Thyroid gland (tissue), 4 donors: Measurements from ENCODE around the gene TTC17. TPM values are rescaled to one million over a fixed set of nuclear protein-coding genes. Genes with fewer than 3 reads are reported as not detected.
"Not testable (repeated sequence)": the region's sequence is repeated elsewhere in the genome, so short reads cannot be mapped to it uniquely, and the experiment has no call there.

Experiments used
- DNase-seq, 2 donors: peaks; one replicate each; pipeline ENCODE4 v3.0.0-alpha.2; 2019
- H3K27ac ChIP-seq, 3 donors: fragments of 200-600 bp; sonication (generic); 1 replicate in 2 of 3; 2 replicates in 1 of 3; pipeline ENCODE4 v1.5.1; 2016 to 2019; ENCODE audit warnings: mild to moderate bottlenecking in 1 of 3, moderate library complexity in 1 of 3
- H3K27me3 ChIP-seq: fragments of 200-600 bp; sonication (generic); one replicate; pipeline ENCODE4 v1.5.1; 2019
- H3K36me3 ChIP-seq, 2 donors: fragments of 200-600 bp; sonication (generic); one replicate each; pipeline ENCODE4 v1.5.1; 2016 to 2019
- H3K4me1 ChIP-seq, 2 donors: fragments of 200-600 bp; sonication (generic); one replicate each; pipeline ENCODE4 v1.5.1; 2017 to 2019
- H3K4me3 ChIP-seq, 3 donors: fragments of 200-600 bp; sonication (generic); replicated peaks in 1 of 3; 1 replicate in 2 of 3; 2 replicates in 1 of 3; pipeline ENCODE4 v1.5.1; 2016; ENCODE audit warnings: mild to moderate bottlenecking in 1 of 3
- H3K9me3 ChIP-seq: fragments of 200-600 bp; sonication (generic); one replicate; pipeline ENCODE4 v1.5.1; 2017
- POLR2A ChIP-seq, 2 donors: fragments of 450-650 bp; IDR thresholded peaks; one replicate each; pipeline ENCODE4 v1.6.1; 2017; ENCODE audit warnings: antibody characterized with exemption in 2 of 2, mild to moderate bottlenecking in 2 of 2, moderate library complexity in 1 of 2
- WGBS, 2 donors: methylation state at CpG; one replicate each; pipeline ENCODE4 v1.1.5; 2017; 5-methylcytosine and 5-hydroxymethylcytosine counted together
- intact Hi-C: fragments of 100-400 bp; cut with DNase I; formaldehyde crosslinking; loops from one replicate; pipeline ENCODE4 v1.15.1; 2023
- total RNA-seq, 4 donors: library from RNA; depleted of rRNA; stranded (reverse); fragments of >200 nt; gene quantifications; one replicate each; pipeline ENCODE4 v1.2.3, GENCODE V29; 2016
- TF ChIP-seq, protein P1 (sequence below), 6 experiments: fragments of 200-600 bp in 3 of 6; fragments of 450-650 bp in 3 of 6; sonication (generic) in 3 of 6; IDR thresholded peaks; one replicate each; pipeline ENCODE4 v1.5.1; 2016 to 2019; ENCODE audit warnings: antibody characterized with exemption in 6 of 6, mild to moderate bottlenecking in 2 of 6, inconsistent platforms in 1 of 6, moderate library complexity in 1 of 6

TTC17 gene
- total RNA-seq, 4 donors from 2014 or later: 143 to 258 (median 192) TPM

DNA sequence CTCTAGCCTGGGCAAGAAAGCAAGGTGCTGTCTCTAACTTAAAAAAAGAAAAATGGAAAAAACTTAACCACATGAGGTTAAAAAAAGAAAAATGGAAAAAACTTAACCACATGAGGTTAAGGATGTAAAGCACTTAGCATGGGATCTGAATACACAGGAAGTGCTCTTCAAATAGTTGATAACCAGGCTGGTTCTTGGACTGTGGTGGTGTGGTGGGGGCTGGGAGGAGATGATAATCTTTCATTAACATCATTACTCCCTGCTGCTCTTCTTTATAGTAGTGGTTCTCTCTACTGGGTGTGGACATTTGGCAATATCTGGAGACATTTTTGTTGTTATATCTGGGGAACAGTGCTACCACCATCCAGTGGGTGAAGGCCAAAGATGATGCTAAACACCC is 88.4 kb downstream of the TTC17 start:
- intact Hi-C loops: no loop called here
- peaks cover 66 to 71% of the 10 kb centered on the region in 2 donors for H3K36me3 ChIP-seq
- H3K4me1 ChIP-seq: no peaks in the 10 kb centered on the region
- H3K27me3 ChIP-seq: no peaks in the 10 kb centered on the region
- DNase-seq: no peak
- no peak overlapping the region for H3K27ac ChIP-seq
- TF ChIP-seq POLR2A (IDR thresholded peaks at IDR 0.05): no peak
- TF ChIP-seq, protein P1, sequence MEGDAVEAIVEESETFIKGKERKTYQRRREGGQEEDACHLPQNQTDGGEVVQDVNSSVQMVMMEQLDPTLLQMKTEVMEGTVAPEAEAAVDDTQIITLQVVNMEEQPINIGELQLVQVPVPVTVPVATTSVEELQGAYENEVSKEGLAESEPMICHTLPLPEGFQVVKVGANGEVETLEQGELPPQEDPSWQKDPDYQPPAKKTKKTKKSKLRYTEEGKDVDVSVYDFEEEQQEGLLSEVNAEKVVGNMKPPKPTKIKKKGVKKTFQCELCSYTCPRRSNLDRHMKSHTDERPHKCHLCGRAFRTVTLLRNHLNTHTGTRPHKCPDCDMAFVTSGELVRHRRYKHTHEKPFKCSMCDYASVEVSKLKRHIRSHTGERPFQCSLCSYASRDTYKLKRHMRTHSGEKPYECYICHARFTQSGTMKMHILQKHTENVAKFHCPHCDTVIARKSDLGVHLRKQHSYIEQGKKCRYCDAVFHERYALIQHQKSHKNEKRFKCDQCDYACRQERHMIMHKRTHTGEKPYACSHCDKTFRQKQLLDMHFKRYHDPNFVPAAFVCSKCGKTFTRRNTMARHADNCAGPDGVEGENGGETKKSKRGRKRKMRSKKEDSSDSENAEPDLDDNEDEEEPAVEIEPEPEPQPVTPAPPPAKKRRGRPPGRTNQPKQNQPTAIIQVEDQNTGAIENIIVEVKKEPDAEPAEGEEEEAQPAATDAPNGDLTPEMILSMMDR (IDR thresholded peaks at IDR 0.05): no peak
- H3K4me3 ChIP-seq: no peak overlapping the region
- H3K9me3 ChIP-seq: no peaks in the 10 kb centered on the region

DNA sequence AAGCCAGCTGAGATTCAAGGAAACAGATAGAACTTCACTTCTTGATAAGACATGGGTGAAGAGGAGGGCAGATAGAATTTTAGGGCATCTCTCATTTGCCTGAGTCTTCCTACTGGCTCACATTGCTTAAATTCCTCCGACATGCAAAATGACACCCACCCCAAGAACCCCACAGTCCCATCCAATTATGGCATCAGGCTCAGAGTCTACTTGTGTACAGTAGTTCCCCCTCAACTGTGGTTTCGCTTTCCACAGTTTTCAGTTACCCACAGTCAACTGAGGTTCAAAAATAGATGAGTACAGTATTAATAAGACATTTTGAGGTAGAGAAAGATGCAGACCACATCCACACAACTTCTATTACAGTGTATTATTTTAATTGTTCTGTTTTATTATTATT is 99.8 kb downstream of the TTC17 start:
- H3K27me3 ChIP-seq: no peaks in the 10 kb centered on the region

GRCh38 chr11:43459246-43459645 is 100.5 kb downstream of the TTC17 start:
- peaks cover 29 to 41% of the 10 kb centered on the region in 2 donors for H3K36me3 ChIP-seq
- intact Hi-C loops: no loop called here

More for the DNA sequence above, 99.8 kb downstream of the TTC17 start:
- Histone ChIP-seq H3K36me3 (peaks cover 33 to 41% of the 10 kb centered on the region in 2 donors), H3K4me1 (no peaks in the 10 kb centered on the region), H3K4me3 (no peak overlapping the region), H3K27ac (no peak overlapping the region), H3K9me3 (no peaks in the 10 kb centered on the region)
- WGBS, 2 donors: 71 to 96% methylated on average over 2 of the region's 2 CpGs
- intact Hi-C loops: no loop called here
- DNase-seq: no peak
- TF ChIP-seq POLR2A (IDR thresholded peaks at IDR 0.05): no peak

DNA sequence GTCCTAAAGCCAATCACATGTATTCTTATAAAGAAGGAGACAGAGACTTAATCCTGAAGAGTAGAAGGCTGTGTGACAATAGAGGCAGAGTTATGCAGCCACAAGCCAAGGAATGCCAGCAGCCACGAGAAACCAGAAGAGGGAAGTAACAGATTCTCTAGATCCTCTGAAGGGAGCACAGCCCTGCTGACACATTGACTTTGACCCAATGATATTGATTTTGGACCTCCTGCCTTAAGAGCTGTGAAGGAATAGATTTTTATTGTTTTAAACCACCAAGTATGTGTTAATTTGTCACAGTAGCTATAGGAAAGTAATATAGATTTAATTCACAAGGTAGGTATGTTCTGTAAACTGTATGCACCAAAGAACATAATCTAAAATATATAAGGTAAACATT is 103.6 kb downstream of the TTC17 start:
- no peak overlapping the region for H3K4me3 ChIP-seq
- no peaks in the 10 kb centered on the region for H3K4me1 ChIP-seq
- H3K27ac ChIP-seq: no peak overlapping the region
- 93 to 94% methylated on average over 1 of the region's 1 CpG for WGBS, 2 donors
- no peaks in the 10 kb centered on the region for H3K9me3 ChIP-seq
- H3K27me3 ChIP-seq: no peaks in the 10 kb centered on the region
- DNase-seq: no peak
- H3K36me3 ChIP-seq: peaks cover 24 to 37% of the 10 kb centered on the region in 2 donors
- intact Hi-C loops: no loop called here
- TF ChIP-seq POLR2A (IDR thresholded peaks at IDR 0.05): no peak
- TF ChIP-seq, protein P1 (IDR thresholded peaks at IDR 0.05): no peak

More at GRCh38 chr11:43459246-43459645, 100.5 kb downstream of the TTC17 start:
- no peak for DNase-seq
- Histone ChIP-seq H3K27me3 (no peaks in the 10 kb centered on the region), H3K27ac (no peak overlapping the region), H3K4me1 (no peaks in the 10 kb centered on the region), H3K9me3 (no peaks in the 10 kb centered on the region), H3K4me3 (no peak overlapping the region)
- TF ChIP-seq POLR2A (IDR thresholded peaks at IDR 0.05): no peak
- TF ChIP-seq, protein P1 (IDR thresholded peaks at IDR 0.05): no peak
- 94 to 100% methylated on average over 1 of the region's 1 CpG for WGBS, 2 donors

GRCh38 chr11:43467958-43468357 is 109.2 kb downstream of the TTC17 start:
- Histone ChIP-seq H3K9me3 (no peaks in the 10 kb centered on the region), H3K27me3 (no peaks in the 10 kb centered on the region), H3K27ac (no peak overlapping the region), H3K4me3 (no peak overlapping the region), H3K36me3 (peaks cover 1 to 2% of the 10 kb centered on the region in 2 donors), H3K4me1 (no peaks in the 10 kb centered on the region)
- DNase-seq: no peak
- TF ChIP-seq, protein P1 (IDR thresholded peaks at IDR 0.05): no peak
- no peak for TF ChIP-seq POLR2A (IDR thresholded peaks at IDR 0.05)
- intact Hi-C loops: no loop called here

DNA sequence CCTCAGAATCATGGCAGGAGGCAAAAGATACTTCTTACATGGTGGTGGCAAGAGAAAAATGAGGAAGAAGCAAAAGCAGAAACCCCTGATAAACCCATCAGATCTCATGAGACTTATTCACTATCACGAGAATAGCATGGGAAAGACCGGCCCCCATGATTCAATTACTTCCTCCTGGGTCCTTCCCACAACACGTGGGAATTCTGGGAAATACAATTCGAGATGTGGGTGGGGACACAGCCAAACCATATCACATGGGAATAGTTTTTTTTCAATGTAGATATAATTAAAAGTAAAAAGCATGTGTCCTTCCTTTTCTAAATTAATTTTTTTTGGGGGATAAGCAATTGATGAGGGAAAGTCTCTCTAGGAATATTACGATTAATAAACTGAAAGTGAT is 118.8 kb downstream of the TTC17 start:
- intact Hi-C loops, H3K4me3 ChIP-seq, H3K27me3 ChIP-seq, DNase-seq, H3K36me3 ChIP-seq, H3K27ac ChIP-seq, H3K9me3 ChIP-seq, H3K4me1 ChIP-seq: not testable (repeated sequence)
- 92 to 93% methylated on average over 5 of the region's 5 CpGs for WGBS, 2 donors
